Keratinocyte (primary cell): ENCODE results near the gene ADGRV1. TPM values are rescaled to one million over a fixed set of nuclear protein-coding genes. Genes with fewer than 3 reads are reported as not detected.
A peak's percentile ranks its signal among the peaks of the same experiment; 100 is the strongest.

ENCODE experiments used
- DNase-seq: peaks from one replicate; pipeline ENCODE4 v3.0.0-alpha.2; 2011; ENCODE audit warnings: low read depth, missing footprints, low spot score
- FAIRE-seq: peaks from 2 replicates; lab custom pipeline; 2011; peaks lifted over from hg19 to GRCh38; lab: Jason Lieb, UNC
- H2AFZ ChIP-seq: 2 replicates; pipeline ENCODE4 v1.6.0; 2012; ENCODE audit warnings: low read length, control low read depth, inconsistent platforms; ENCODE audit not compliant: control insufficient read depth
- H3K27ac ChIP-seq: 2 replicates; pipeline ENCODE4 v1.5.1; 2011; ENCODE audit warnings: low read length; ENCODE audit not compliant: control insufficient read depth, insufficient read depth
- H3K27me3 ChIP-seq: 3 replicates; pipeline ENCODE4 v1.6.0; 2011; ENCODE audit warnings: low read length; ENCODE audit not compliant: control insufficient read depth, insufficient read depth; ENCODE audit errors: extremely low read depth
- H3K36me3 ChIP-seq, 2 experiments: 2 replicates in 1 of 2; 3 replicates in 1 of 2; pipeline ENCODE4 v1.5.1; 2011; ENCODE audit warnings: low read length in 2 of 2, mild to moderate bottlenecking in 1 of 2; ENCODE audit not compliant: control insufficient read depth in 2 of 2, insufficient read depth in 2 of 2; ENCODE audit errors: extremely low read depth in 1 of 2
- H3K4me1 ChIP-seq: 3 replicates; pipeline ENCODE4 v1.5.1; 2011; ENCODE audit warnings: low read length; ENCODE audit not compliant: control insufficient read depth, insufficient read depth; ENCODE audit errors: extremely low read depth
- H3K4me2 ChIP-seq: 3 replicates; pipeline ENCODE4 v1.6.0; 2011; ENCODE audit warnings: low read depth, low read length; ENCODE audit not compliant: control insufficient read depth, insufficient read depth; ENCODE audit errors: extremely low read depth
- H3K4me3 ChIP-seq, 3 experiments: fragments of 200-600 bp in 1 of 3; sonication (generic) in 1 of 3; 2 replicates in 2 of 3; 3 replicates in 1 of 3; pipeline ENCODE4 v1.5.1; 2011 to 2016; ENCODE audit warnings: low read length in 3 of 3, mild to moderate bottlenecking in 3 of 3, control low read depth in 2 of 3, inconsistent platforms in 1 of 3, low read depth in 1 of 3, mixed read lengths in 1 of 3, mixed run types in 1 of 3, moderate library complexity in 1 of 3; ENCODE audit not compliant: control insufficient read depth in 2 of 3, insufficient read depth in 2 of 3; ENCODE audit errors: extremely low read depth in 1 of 3
- H3K79me2 ChIP-seq: 2 replicates; pipeline ENCODE4 v1.6.0; 2012; ENCODE audit warnings: low read length; ENCODE audit not compliant: control insufficient read depth, insufficient read depth
- H3K9ac ChIP-seq: 3 replicates; pipeline ENCODE4 v1.6.0; 2011; ENCODE audit warnings: low read length; ENCODE audit not compliant: control insufficient read depth, insufficient read depth; ENCODE audit errors: extremely low read depth
- H3K9me1 ChIP-seq: 3 replicates; pipeline ENCODE4 v1.6.0; 2011; ENCODE audit warnings: low read length; ENCODE audit not compliant: control insufficient read depth, insufficient read depth; ENCODE audit errors: extremely low read depth
- H3K9me3 ChIP-seq: 2 replicates; pipeline ENCODE4 v1.5.1; 2012; ENCODE audit warnings: low read depth, low read length; ENCODE audit not compliant: control insufficient read depth
- H4K20me1 ChIP-seq: 3 replicates; pipeline ENCODE4 v1.6.0; 2011; ENCODE audit warnings: low read length; ENCODE audit not compliant: control insufficient read depth, insufficient read depth; ENCODE audit errors: extremely low read depth
- EZH2 ChIP-seq: IDR thresholded peaks from one replicate; pipeline ENCODE4 v1.6.1; 2012; ENCODE audit warnings: inconsistent platforms, mild to moderate bottlenecking, low read length, moderate library complexity
- dilution Hi-C: fragments of 300-500 bp; cut with MboI; formaldehyde crosslinking; loops from one replicate; pipeline ENCODE4 v1.7.0; 2020; ENCODE audit warnings: low sequenced_read_pairs; ENCODE audit not compliant: extremely low pct_ligation_motif_present
- polyA plus RNA-seq, 5 experiments: library from polyadenylated mRNA; depleted of rRNA in 3 of 5; stranded (reverse) in 3 of 5; stranded (forward) in 1 of 5; unstranded in 1 of 5; fragments of >200 nt; gene quantifications; 1 replicate in 1 of 5; 2 replicates in 3 of 5; 3 replicates in 1 of 5; pipeline versions ENCODE4 v1.2.1 to v1.2.3, GENCODE V29; 2011 to 2012; ENCODE audit warnings: missing spikeins in 2 of 5, low read depth in 1 of 5, low replicate concordance in 1 of 5
- TF ChIP-seq, protein P1 (sequence below), 3 experiments: IDR thresholded peaks in 1 of 3; conservative IDR thresholded peaks in 1 of 3; optimal IDR thresholded peaks in 1 of 3; 2 replicates in 2 of 3; 3 replicates in 1 of 3; pipeline versions ENCODE3 to v1.5.1; 2011; ENCODE audit warnings: low read length in 3 of 3, mild to moderate bottlenecking in 3 of 3, moderate library complexity in 2 of 3, control low read depth in 1 of 3, inconsistent platforms in 1 of 3; ENCODE audit not compliant: insufficient read depth in 2 of 3; ENCODE audit errors: extremely low read depth in 1 of 3

The ADGRV1 gene
- polyA plus RNA-seq, 1 donor (not counting 4 experiments of a cell fraction or from before 2014, with no cell fraction given) = 0.05 TPM

DNA sequence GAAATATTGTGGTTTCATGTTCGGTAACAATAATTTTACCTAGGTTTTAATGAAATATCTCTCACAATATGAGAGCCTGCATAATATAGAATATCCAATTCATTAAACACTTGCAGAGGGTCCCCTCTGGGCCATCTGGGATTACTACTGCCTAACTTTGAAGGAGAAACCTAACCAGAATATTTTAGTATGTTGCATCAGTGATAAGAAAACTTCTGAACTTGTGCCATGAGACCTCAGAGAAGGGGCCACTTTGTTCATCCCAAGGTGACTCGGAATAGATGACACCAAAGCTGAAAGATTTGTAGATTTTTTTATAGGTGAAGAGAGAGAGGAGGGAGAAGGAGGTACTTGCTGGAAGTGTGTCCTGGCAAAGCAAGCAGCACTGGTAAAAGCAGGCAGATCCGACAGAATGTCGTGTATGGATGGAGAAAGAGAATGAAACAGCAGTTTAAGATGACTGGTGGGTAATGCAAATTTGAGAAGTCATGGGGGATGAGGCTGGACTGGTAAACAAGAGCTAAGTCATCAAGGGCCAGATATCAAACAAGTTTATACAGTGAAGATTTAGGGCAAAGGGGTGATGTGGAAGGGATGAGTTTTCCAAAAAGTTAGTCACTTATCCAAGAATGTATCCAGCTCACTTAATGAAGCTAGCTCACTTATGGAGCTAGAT is 372.3 kb downstream of the ADGRV1 start:
- no peak overlapping the region for H3K9ac ChIP-seq

DNA sequence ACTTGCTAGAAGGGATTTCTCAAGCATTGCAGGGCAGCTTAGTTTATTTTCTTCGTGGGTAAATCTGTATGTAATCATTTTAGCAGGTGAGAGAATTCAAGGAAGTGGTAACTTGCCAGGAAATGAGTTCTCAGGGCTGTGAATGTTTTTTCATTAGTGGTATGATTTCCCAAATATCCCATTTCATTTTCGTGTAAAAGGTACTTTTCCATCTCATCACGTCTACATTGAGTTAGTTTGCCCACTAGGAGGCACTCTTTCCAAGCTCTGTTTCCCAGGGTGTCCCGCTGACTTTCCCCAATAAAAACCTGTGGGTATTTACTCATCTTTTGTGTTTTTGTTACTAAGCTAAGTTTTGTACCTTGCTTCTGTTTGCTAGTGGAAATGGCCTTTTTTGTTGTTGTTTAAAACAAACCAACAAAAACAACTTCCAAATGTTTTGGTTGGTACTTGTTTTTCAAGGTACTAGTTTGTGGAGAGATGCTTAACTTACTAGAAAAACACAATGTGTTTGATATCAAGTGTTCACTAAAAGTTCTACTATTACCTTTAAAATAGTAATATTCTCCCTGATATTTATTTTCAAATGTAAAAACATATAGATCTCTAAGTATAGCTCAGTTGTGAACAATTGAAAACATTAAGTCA is 373.6 kb downstream of the ADGRV1 start:
- TF ChIP-seq, protein P1, sequence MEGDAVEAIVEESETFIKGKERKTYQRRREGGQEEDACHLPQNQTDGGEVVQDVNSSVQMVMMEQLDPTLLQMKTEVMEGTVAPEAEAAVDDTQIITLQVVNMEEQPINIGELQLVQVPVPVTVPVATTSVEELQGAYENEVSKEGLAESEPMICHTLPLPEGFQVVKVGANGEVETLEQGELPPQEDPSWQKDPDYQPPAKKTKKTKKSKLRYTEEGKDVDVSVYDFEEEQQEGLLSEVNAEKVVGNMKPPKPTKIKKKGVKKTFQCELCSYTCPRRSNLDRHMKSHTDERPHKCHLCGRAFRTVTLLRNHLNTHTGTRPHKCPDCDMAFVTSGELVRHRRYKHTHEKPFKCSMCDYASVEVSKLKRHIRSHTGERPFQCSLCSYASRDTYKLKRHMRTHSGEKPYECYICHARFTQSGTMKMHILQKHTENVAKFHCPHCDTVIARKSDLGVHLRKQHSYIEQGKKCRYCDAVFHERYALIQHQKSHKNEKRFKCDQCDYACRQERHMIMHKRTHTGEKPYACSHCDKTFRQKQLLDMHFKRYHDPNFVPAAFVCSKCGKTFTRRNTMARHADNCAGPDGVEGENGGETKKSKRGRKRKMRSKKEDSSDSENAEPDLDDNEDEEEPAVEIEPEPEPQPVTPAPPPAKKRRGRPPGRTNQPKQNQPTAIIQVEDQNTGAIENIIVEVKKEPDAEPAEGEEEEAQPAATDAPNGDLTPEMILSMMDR (optimal IDR thresholded peaks at IDR 0.05 in 1 of 3, IDR thresholded peaks at IDR 0.05 in 1 of 3, conservative IDR thresholded peaks at IDR 0.05 in 1 of 3; ENCODE audit: extremely low read depth in 1 of 3, insufficient read depth in 2 of 3, low read length in 3 of 3) = peak; percentile 62 to 74 (median 70)
- TF ChIP-seq EZH2 = no peak
- no peak overlapping the region for H3K4me2 ChIP-seq
- peak; percentile 76 for FAIRE-seq

More for the DNA sequence above, 372.3 kb downstream of the ADGRV1 start:
- no peaks in the 10 kb centered on the region for H4K20me1 ChIP-seq
- H3K27me3 ChIP-seq = no peaks in the 10 kb centered on the region
- FAIRE-seq (no peak), DNase-seq (no peak)
- no peak overlapping the region for H3K4me3 ChIP-seq
- dilution Hi-C loops = no loop called here
- TF ChIP-seq, protein P1 (optimal IDR thresholded peaks at IDR 0.05 in 1 of 3, IDR thresholded peaks at IDR 0.05 in 1 of 3, conservative IDR thresholded peaks at IDR 0.05 in 1 of 3; ENCODE audit: extremely low read depth in 1 of 3, insufficient read depth in 2 of 3, low read length in 3 of 3) = no peak
- no peak for TF ChIP-seq EZH2
- H3K4me1 ChIP-seq = no peaks in the 10 kb centered on the region
- H3K4me2 ChIP-seq = no peak overlapping the region
- H3K9me1 ChIP-seq = no peaks in the 10 kb centered on the region
- no peaks in the 10 kb centered on the region for H3K79me2 ChIP-seq
- H3K9me3 ChIP-seq = no peaks in the 10 kb centered on the region
- H3K27ac ChIP-seq = no peak overlapping the region
- no peaks in the 10 kb centered on the region for H3K36me3 ChIP-seq
- H2AFZ ChIP-seq = peak overlapping the region; percentile 10

More for the DNA sequence above, 373.6 kb downstream of the ADGRV1 start:
- Histone ChIP-seq H3K4me3 (no peak overlapping the region), H3K27ac (no peak overlapping the region), H3K27me3 (no peaks in the 10 kb centered on the region), H3K36me3 (no peaks in the 10 kb centered on the region), H2AFZ (no peak overlapping the region), H3K9me1 (no peaks in the 10 kb centered on the region), H3K9ac (no peak overlapping the region), H3K79me2 (no peaks in the 10 kb centered on the region), H3K4me1 (no peaks in the 10 kb centered on the region), H3K9me3 (no peaks in the 10 kb centered on the region), H4K20me1 (no peaks in the 10 kb centered on the region)
- DNase-seq = no peak
- dilution Hi-C loops = no loop called here
